Kidney capillary endothelial cell (primary cell): Measurements from ENCODE around the gene AURKB.
A peak's percentile ranks its signal among the peaks of the same experiment; 100 is the strongest.
"Not testable (repeated sequence)": the region's sequence is repeated elsewhere in the genome, so short reads cannot be mapped to it uniquely, and the experiment has no call there.

Experiments used
- DNase-seq: peaks from one replicate; pipeline ENCODE4 v3.0.0-alpha.2; 2018; ENCODE audit warnings: low spot score

Gene AURKB

DNA sequence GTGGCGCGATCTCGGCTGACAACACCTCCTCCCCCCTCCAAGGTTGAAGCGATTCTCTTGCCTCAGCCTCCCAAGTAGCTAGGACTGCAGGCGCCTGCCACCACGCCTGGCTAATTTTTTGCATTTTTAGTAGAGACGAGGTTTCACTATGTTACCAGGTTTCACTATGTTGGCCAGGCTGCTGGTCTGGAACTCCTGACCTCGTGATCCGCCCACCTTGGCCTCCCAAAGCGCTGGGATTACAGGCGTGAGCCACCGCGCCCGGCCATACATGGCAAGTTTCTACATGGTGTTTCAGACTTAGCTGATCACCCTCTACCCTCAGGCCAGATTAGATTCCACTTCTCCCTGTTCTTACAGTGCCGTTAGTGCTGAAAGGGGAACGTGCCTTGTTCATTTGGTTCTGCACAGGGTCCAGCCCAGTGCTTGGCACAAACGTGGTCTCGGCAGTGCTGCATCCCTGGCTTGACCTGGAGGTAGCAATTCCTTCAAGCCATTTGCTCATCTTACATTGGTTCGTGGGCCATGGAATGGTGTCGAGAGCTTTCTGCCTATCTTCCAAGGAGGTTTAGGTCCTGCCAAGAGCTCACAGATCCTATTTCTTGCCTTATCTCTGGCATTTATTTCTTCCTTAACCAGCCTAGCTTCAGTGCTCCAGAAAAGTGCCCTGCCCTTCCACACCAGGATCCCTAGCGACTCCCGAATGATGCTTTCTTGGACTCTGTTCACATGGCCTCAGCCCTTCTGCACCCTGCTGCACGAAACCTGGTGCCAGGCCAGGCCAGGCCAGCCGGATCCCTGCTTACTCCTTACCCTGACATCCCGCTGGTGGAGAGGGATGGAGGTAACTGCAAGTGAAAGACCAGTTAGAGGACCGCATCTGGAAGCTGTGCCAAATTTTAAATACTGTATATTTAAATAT lies 14.8 kb upstream of the AURKB start:
- no peak for DNase-seq

DNA sequence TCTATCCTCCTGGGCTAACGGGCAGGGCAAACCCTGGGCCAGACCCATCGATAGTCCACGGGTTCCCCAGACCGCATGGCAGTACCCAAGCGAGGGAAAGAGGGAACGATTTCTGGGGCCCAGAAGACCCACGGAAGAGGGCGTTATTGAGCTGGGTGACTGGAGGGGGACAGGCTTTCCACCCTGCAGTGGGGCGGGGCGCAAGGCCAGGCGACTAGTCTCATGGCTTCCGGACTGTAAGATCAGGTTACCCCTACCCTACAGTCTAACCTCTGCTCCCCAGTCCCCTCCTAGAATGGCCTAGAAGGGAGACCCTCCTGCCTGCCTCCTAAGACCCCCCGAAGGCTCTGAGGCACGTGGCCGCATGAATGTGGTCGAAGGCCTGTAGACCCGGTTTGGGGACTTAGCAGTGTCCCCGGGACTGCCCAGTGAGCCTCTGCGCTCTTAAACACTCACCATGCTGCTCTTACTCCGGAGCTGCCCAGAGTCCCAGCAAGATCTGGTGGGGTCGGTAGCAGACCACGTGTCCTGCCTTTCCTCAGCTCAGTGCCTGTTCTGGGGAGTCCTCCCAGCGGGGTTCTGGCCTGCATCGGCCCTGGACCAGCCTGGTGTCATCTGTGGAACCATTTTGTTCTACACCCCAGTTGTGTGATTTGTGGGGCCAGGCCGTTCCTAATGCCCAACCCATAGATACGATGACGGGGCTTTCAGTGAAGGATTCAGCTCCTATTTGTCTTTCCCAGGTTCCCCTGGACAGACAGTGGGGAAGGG lies 13.2 kb upstream of the AURKB start:
- no peak for DNase-seq

DNA sequence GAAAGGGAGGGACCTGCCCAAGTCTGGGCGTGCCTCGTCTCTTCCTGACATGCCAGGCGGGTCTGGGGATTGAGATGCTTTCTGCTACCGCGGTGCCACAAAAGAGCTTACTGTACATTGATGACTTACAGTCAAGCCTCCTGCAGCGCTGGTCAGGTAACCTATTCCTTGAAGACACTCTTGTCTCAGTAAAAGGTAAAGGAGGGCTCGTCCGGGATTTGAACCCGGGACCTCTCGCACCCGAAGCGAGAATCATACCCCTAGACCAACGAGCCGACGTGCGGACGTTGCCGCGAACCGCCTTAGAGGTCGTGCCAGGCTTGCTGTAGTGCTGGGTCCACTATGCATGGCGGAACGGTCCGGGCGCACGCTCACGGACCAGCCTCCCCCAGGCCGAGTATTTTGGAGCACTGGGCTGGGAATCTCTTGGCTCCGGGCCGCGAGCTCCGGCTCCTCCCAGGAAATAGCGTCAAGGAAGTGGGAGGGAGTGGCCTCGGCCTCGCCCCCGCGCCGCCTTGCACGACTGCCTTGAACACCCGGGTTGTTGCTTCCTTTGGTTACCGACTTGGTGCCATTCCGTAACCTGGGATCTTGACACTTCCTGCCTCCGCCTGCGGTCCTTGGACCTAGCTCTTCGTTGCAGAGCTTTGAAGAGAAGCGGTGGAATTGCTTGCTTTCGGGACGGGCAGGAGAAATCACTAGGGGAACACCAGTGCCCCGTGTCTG lies 12.4 kb upstream of the AURKB start:
- peak; percentile 93 for DNase-seq

DNA sequence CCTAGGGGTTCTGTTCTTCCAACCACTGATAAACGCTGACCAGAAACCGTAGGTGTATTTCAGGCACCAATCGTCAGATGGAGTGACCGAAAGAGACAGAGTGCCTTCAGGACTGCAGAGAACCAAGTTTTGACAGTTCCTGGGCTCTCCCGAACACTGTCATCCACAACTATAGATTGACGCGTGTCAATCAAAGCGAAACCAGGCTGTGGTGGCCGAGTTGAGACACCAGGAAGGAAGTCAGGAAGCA lies 11.9 kb upstream of the AURKB start:
- DNase-seq: no peak

DNA sequence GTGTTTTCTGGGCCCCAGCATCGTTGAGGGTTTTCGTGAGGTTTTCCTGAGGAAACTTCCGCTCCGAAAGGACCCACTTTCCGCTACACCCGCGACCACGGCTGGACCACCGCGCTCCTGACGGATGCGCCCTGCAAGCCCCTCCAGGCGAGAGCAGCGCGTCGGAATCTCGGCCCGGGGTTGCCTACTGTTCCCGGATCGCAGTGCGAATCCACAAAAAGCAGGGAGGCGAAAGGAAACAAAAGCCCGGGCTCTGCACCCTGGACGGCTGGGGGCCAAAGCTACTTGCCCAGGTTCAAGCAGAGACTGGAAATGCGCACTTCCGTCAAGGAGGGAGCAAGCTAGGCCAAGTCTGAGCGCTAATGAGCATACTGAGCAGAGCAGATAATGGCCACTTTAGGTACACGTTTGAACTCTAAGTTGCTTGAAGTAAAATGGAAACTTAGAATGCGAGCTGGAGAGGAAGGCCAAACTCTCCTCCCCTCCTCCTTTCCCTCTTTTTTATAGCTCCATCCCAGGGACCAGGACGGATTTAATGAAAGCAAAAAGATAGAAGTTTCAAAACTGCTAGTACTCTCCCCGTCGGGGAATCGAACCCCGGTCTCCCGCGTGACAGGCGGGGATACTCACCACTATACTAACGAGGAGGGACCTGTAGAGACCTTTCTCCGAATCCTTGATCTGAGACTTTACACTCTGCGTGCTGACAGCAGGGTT lies 11.4 kb upstream of the AURKB start:
- DNase-seq: peak; percentile 84

DNA sequence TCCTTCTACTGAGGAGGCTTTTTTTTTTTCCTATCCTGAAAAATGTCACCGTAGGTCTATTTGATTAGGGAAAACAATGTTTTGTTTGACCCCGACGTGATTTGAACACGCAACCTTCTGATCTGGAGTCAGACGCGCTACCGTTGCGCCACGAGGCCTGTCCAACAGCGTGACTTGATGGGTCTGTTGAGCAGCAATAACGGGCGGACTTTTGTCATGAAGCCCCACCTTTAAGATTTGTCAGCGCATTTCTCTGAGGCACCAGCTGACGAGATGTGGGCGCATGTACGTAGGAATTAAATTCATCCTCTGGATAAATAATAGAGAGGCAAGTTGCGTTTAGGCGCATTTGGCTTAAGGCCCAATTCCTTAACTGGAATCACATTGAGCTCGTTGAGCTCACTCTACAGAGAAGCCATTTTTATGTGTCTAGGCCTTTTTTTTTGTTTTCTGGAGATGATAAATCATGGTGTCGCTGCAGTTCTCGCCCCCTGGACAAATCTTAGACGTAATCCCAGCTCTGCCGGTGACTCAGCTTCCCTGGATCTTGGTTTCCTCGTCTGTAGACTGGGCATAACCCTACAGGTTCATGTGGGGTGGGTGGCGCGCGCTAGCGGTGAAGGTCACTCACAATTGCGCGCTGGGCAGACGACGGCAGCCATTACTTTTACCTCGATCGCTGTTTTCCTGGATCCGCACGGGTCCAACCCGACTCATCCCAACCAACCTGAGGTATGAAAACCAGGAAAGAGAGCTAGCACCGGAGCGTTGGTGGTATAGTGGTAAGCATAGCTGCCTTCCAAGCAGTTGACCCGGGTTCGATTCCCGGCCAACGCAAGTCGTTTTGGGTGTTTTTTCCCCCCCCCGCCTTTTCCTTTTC lies 10.6 kb upstream of the AURKB start:
- DNase-seq: peak; percentile 84

DNA sequence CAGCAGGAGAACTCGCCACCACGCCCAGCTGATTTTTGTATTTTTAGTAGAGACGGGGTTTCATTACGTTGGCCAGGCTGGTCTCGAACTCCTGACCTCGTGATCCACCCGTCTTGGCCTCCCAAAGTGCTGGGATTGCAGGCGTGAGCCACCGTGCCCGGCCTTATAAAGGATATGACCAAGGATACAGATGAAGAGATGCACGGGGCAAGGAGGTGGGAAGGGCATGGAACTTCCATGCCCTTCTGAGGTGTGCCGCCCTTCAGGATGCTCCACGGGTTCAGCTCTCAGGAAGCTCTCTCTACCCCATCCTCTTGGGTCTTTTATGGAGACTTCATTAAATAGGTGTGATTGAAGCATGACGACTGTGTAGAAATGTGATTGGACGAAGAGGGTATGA lies 3.6 kb upstream of the AURKB start:
- not testable (repeated sequence) for DNase-seq

DNA sequence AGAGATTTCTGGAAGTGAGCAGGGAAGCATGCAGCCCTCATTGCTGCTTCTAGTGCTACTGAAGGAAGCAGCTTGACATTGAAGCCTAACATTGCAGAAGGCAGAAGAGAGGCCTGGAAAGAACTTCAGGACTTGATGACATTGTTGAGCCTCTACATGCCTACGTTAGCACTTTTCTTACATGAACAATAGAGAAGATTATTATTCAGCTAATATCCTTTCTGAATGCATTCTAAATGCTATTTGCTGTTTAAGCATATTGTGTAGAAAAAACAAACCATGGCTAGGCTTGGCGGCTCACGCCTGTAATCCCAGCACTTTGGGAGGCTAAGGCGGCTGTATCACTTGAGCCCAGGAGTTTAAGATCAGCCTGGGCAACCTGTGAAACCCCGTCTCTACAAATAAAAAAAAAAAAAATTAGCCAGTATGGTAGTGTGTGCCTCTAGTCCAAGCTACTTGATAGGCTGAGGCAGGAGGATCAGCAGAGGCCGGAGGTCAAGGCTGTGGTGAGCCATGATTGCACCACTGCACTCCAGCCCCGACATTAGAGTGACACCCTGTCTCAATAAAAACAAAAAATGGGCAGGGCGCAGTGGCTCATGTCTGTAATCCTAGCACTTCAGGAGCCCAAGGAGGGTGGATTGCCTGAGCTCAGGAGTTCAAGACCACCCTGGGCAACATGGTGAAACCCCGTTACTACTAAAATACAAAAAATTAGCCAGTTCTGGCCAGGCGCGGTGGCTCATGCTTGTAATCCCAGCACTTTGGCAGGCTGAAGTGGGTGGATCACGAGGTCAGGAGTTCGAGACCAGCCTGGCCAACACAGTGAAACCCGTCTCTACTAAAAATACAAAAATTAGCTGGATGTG lies 2.2 kb upstream of the AURKB start:
- DNase-seq: no peak

DNA sequence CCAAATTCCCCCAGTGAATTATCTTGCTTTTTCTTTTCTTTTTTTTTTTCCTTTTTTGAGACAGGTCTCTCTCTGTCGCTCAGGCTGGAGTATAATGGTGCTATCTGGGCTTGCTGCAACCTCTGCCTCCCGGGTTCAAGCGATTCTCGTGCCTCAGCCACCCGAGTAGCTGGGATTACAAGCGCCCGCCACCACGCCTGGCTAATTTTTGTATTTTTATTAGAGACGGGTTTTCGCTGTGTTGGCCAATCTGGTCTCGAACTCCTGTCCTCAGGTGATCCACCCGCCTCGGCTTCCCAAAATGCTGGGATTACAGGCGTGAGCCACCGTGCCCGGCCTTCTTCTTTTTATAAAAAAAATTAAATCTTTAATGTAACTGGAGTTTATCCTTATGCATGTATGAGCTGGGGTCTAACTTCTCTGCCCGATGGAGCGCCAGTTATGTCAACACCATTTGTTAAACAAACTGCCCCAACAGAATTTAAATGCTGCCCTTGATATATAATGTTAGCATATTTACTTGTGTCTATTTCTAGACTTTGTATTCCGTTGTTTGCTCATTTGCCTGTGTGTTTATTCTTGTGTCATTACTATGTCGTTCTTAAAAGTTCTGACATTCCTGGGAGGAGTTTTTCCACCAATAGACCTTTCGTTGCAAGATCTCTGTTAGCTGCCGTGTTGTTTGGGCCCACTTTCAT lies 535 bp upstream of the AURKB start:
- DNase-seq: no peak

DNA sequence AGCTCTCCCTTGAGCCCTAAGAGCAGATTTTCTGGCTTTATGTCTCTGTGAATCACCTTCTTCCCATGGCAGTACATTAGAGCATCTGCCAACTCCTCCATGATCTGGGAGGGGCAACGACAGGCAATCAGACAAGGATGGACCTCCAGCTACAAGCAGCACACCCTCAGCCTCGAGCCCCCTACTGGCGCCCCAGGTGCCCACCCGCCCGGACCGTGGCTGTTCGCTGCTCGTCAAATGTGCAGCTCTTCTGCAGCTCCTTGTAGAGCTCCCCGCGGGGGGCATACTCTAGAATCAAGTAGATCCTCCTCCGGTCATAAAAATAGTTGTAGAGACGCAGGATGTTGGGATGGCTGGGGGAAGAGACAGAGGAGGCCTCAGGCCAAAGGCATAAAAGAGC lies 3.8 kb downstream of the AURKB start:
- DNase-seq: no peak

DNA sequence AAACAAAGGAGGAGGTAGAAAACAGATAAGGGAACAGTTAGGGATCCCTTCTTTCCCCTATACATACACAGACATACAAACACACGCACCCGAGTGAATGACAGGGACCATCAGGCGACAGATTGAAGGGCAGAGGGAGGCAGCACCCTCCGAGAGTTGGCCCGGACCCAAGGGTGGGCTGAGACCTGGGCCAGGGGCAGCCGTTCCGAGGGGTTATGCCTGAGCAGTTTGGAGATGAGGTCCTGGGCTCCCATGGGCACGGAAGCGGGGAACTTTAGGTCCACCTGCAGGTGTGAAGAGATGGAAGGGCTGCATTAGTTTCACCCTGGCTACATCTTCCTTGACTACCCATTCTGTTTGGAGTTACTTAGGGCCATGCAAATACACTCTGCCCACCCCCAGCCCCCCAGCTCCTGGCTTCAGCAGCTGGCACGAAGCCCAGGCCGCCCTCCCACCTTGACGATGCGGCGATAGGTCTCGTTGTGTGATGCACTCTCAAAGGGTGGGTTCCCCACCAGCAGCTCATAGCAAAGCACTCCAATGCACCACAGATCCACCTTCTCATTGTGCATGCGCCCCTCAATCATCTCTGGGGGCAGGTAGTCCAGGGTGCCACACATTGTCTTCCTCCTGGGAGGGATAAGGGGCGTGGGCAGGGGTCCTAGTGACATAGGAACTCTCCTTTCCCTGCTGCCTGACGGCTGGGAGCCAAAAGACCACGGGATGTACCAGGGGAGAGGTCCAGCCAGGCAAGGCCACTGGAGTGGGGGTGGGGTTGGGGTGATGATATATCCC lies 5.4 kb downstream of the AURKB start:
- DNase-seq: no peak

DNA sequence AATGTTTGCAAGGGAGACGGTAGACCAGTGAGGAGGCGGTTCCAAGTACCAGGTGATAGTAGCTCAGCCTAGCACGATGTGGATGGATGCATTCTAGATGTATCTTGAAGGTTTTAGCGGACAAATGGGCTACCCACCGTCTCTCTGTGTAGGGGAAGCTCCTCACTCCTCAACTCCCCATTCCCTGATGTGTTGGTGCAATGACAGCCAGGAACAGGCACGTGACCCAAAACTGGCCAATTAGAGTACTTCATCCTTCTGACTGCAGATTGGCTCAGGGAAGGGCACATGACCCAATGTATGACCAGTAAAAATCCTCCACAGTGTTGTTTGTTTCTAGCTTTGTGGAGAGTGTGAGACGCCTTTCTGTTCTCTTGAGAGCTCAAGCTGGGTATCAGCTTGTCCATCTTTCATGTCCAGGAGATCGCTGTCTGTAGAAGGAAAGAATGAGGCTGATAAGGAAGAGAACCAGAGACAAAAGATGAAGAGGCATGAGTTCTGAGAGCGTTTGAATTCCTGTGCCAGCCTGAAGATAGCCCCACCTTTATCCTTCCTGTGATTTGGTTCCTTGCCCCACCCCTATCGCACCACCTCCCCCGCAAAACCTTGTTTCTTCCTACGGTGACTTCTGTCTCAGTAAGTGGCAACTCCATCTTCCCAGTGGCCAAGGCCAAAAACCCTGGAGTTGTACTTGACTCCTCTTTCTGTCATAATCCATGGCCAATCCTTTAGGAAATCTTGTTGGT lies 18.1 kb downstream of the AURKB start:
- DNase-seq: peak; percentile 79

DNA sequence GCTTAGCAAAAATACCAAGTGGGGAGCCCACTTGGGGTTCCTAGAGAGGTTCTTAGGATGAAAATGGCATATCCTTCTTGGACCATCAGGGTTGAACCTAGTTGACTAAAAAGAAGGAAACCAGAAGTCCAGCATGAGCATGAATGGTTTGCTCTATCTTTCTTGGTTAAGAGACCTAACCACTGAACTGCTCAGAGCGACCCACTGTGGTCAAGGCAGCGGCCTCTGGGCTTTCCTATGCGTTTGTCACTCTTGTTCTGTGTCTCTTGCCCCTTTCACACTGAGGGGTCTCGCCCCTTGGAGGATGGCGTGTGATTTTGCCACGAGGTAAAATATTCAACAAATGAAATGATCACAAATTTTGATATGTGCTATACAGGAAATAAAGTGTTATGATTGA lies 19.9 kb downstream of the AURKB start:
- no peak for DNase-seq

DNA sequence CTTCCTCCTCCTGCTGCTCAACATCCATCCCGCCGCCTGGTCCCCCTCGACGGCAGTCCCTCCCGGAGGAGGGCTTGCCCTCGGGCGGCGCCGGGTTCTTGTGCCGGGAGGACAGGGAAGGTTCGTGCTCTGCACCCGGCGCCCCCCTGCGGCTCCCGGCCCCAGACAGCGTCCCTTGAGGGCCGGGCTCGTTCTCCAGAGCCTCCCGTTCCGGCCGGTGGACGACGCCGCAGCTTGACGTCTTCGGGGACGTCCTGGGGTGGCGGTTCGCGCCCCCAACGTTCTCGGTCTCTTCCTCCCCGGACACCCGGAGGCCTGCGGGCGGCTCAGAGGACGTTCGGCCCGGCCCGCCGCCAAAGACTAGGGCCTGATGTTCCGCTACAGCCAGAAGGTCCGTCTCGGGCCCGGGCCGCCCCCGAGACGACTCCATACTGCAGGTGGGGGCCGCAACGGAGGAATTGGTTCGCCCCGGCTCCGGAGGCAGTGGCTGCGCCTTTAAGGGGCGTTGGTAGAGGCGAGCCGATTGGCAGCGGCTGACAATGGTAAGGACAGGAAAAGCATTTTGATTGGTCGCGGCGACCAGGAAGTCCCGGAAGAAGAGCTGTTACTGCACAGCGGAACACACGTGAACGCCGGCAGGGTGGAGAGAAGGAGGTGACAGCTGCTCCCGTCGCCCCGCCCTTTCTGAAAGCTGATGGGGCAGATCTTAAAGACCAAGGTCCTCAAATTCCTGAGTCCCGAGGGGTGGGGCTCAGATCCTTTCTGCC lies 20.5 kb downstream of the AURKB start, which contains the start of gene BORCS6:
Gene BORCS6 (minus strand): TSS at position 470 of the 767 bp plus-strand sequence. CDS start 40 bp downstream, at position 430.
- peak; percentile 99 for DNase-seq

DNA sequence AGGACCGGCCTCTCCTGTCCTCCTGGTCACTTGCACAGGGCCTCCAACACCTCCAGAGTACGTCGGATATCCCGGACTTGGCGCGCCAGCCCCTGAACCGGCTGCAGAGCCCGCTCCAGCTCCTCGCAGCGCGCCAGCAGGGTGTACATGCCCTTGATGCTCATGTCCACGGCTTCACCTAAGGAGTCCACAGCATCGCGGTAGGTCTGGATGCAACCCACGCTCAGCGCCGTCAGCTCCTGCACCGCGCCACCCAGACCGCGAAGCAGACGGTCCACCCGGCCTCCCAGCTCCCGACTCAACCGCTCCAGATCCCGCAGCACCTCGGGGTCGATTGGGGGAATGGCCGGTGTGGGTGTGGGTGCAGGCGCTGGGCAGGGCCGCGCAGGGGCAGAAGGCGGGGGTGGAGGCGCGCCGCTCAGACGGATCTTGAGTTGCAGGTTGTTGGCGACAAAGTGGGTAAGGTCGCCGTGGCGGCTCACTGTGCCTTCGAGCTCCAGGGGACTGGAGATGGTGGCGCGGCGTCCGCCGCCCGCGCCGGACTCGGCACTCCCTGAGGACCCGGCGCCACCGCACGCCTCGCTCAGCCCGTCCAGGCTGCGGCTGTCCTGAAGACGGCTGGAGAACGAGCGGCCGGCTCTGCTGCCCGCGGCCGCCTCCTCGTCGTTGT lies 21.2 kb downstream of the AURKB start:
- DNase-seq: no peak

DNA sequence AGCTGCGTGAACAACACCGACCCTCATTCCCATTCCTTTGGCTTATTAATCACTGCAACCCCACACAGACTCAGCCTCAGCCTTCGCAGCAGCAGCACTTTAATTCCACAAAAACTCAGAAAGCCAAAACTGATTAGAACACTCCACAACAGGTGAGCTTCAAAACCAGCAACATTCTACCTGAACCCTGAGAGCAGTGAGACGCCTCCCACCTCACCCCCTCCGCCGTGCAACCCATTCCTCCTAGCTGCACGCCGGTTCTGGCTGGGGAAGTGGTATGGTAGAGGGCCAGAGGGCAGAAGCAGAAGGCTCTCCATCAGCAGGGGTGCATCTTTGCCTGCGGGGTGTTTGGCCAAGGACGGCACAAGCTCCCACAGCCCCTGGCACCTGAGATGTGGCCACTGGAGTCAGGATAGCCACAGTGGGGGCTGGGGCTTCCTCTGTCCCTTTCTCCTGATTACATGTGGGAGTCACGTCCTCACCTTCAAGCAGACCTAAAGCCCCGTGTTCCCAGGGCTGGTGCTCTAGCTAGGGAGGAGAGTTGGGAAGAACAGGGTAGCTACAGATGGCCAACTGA lies 22.0 kb downstream of the AURKB start:
- DNase-seq: no peak
